Measurements from ENCODE around the gene SLC8A1. TPM values are rescaled to one million over a fixed set of nuclear protein-coding genes. Genes with fewer than 3 reads are reported as not detected.
A peak's percentile ranks its signal among the peaks of the same experiment; 100 is the strongest.

Gene SLC8A1
- polyA plus RNA-seq, 3 donors, result 16.9 to 18.2 (median 18.0) TPM

- no peaks in the 10 kb centered on the region for H3K9me3 Mint-ChIP-seq
- 90% methylated on average over 3 of the region's 4 CpGs for WGBS (ENCODE audit: insufficient coverage)
These were observed 301.6 kb downstream of the SLC8A1 start for GRCh38 chr2:40150266-40150665.

DNA sequence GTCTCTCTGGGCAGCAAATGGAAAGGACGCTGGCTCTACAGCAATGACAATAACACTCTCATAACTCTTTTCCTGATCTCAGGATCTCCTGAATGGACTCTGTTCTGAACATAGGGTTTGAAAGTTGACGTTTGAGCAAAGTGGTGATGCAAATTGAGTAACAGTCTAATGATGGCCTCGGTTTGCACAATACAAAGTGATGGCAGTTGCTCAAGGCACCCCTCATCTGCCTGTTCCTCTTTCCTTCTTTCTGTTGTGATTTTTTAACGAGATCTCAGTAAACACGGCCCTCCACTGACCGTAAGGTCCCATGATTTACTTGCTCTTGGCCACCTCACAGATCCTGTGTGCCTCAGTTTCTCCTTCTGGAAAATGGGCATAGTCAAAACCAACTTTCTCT is 303.6 kb downstream of the SLC8A1 start:
- Mint-ChIP-seq H3K27me3 (ENCODE audit: low read depth in 3 of 3) (no peaks in the 10 kb centered on the region), H3K4me1 (peaks cover 18% of the 10 kb centered on the region), H3K9me3 (no peaks in the 10 kb centered on the region), H3K27ac (peak overlapping the region; percentile 77 to 94 (median 83)), H3K36me3 (peaks cover 58 to 71% of the 10 kb centered on the region in 2 donors), H3K4me3 (peak overlapping the region in 1 of 2 donors; percentile 54)
- peak overlapping the region in 1 of 3 experiments; percentile 16 for H3K4me3 ChIP-seq (replicated peaks in 1 of 3; ENCODE audit: low read depth in 2 of 3, low read length in 3 of 3)
- no peak for TF ChIP-seq CTCF (IDR thresholded peaks at IDR 0.05)
- peak overlapping the region; percentile 1 for H3K9ac ChIP-seq (ENCODE audit: insufficient read depth, low read length, poor library complexity, severe bottlenecking)
- WGBS (ENCODE audit: insufficient coverage), result 0% methylated on average over 4 of the region's 6 CpGs
- H3K79me2 ChIP-seq (ENCODE audit: insufficient read depth, low read length), result no peaks in the 10 kb centered on the region
- intact Hi-C loops (cut with micrococcal nuclease), result no loop called here
- H3K36me3 ChIP-seq (replicated peaks in 1 of 2; ENCODE audit: control insufficient read depth in 1 of 2, insufficient read depth in 2 of 2, low read length in 2 of 2), result peaks cover 35 to 86% of the 10 kb centered on the region in 2 donors
- no peaks in the 10 kb centered on the region for H3K9me3 ChIP-seq (replicated peaks in 1 of 2; ENCODE audit: control insufficient read depth in 1 of 2, insufficient read depth in 1 of 2, low read length in 2 of 2)
- peak overlapping the region in 1 of 2 donors; percentile 79 for H3K27ac ChIP-seq (ENCODE audit: low read depth in 1 of 2, low read length in 2 of 2)
- peak overlapping the region; percentile 39 for H2AFZ ChIP-seq (ENCODE audit: insufficient read depth, low read depth, low read length, poor library complexity, severe bottlenecking)
- peak overlapping the region; percentile 25 for H3K4me2 ChIP-seq (replicated peaks; ENCODE audit: extremely low read depth, low read length, poor library complexity, severe bottlenecking)
- peak; percentile 70 to 79 (median 70) for DNase-seq
- H3K4me1 ChIP-seq (ENCODE audit: control insufficient read depth in 1 of 2, insufficient read depth in 2 of 2, low read length in 2 of 2), result peaks cover 10 to 15% of the 10 kb centered on the region in 2 donors
- no peaks in the 10 kb centered on the region for H3K27me3 ChIP-seq (ENCODE audit: control insufficient read depth in 2 of 2, insufficient read depth in 2 of 2, low read length in 2 of 2)
- H4K20me1 ChIP-seq (ENCODE audit: insufficient read depth, low read length), result peaks cover 7% of the 10 kb centered on the region

More at GRCh38 chr2:40150266-40150665, 301.6 kb downstream of the SLC8A1 start:
- Mint-ChIP-seq H3K36me3 (peaks cover 60 to 66% of the 10 kb centered on the region in 2 donors), H3K4me1 (peaks cover 18% of the 10 kb centered on the region), H3K27me3 (ENCODE audit: low read depth in 3 of 3) (no peaks in the 10 kb centered on the region), H3K4me3 (no peak overlapping the region), H3K27ac (peak overlapping the region in 4 of 7 donors; percentile 9 to 69 (median 58))
- intact Hi-C loops (cut with micrococcal nuclease), result no loop called here
- H2AFZ ChIP-seq (ENCODE audit: insufficient read depth, low read depth, low read length, poor library complexity, severe bottlenecking), result no peak overlapping the region
- no peaks in the 10 kb centered on the region for H3K9me3 ChIP-seq (replicated peaks in 1 of 2; ENCODE audit: control insufficient read depth in 1 of 2, insufficient read depth in 1 of 2, low read length in 2 of 2)
- no peak for DNase-seq
- H3K36me3 ChIP-seq (replicated peaks in 1 of 2; ENCODE audit: control insufficient read depth in 1 of 2, insufficient read depth in 2 of 2, low read length in 2 of 2), result peaks cover 35 to 81% of the 10 kb centered on the region in 2 donors
- no peak overlapping the region for H3K4me2 ChIP-seq (replicated peaks; ENCODE audit: extremely low read depth, low read length, poor library complexity, severe bottlenecking)
- peak overlapping the region in 1 of 2 donors; percentile 20 for H3K27ac ChIP-seq (ENCODE audit: low read depth in 1 of 2, low read length in 2 of 2)
- no peak overlapping the region for H3K9ac ChIP-seq (ENCODE audit: insufficient read depth, low read length, poor library complexity, severe bottlenecking)
- no peak overlapping the region for H3K4me3 ChIP-seq (replicated peaks in 1 of 3; ENCODE audit: low read depth in 2 of 3, low read length in 3 of 3)
- no peak for TF ChIP-seq CTCF (IDR thresholded peaks at IDR 0.05)
- no peaks in the 10 kb centered on the region for H3K79me2 ChIP-seq (ENCODE audit: insufficient read depth, low read length)
- H3K4me1 ChIP-seq (ENCODE audit: control insufficient read depth in 1 of 2, insufficient read depth in 2 of 2, low read length in 2 of 2), result peaks cover 10 to 15% of the 10 kb centered on the region in 2 donors
- H3K27me3 ChIP-seq (ENCODE audit: control insufficient read depth in 2 of 2, insufficient read depth in 2 of 2, low read length in 2 of 2), result no peaks in the 10 kb centered on the region
- no peaks in the 10 kb centered on the region for H4K20me1 ChIP-seq (ENCODE audit: insufficient read depth, low read length)

All from CD14-positive monocyte (primary cell).